GM12874 (cell line): ENCODE results near the gene C1orf35.

Experiments
- CTCF ChIP-seq: IDR thresholded peaks from 2 replicates; pipeline ENCODE4 v1.5.1; 2011; ENCODE audit warnings: low read depth, mild to moderate bottlenecking, control low read depth, low read length, moderate library complexity; ENCODE audit not compliant: insufficient read depth

C1orf35 gene

GRCh38 chr1:228114827-228115226 is 11.7 kb upstream of the C1orf35 start:
- no peak for TF ChIP-seq CTCF

- no peak for TF ChIP-seq CTCF
Observed at GRCh38 chr1:228112617-228113016, 9.5 kb upstream of the C1orf35 start.

GRCh38 chr1:228112167-228112566 is 9.0 kb upstream of the C1orf35 start:
- TF ChIP-seq CTCF = no peak

- TF ChIP-seq CTCF = no peak
Observed at GRCh38 chr1:228110556-228110955, 7.4 kb upstream of the C1orf35 start.

GRCh38 chr1:228109962-228110488 is 6.9 kb upstream of the C1orf35 start:
- TF ChIP-seq CTCF = no peak

GRCh38 chr1:228109073-228109961 is 6.2 kb upstream of the C1orf35 start, which contains the start of gene MRPL55:
MRPL55 (minus strand) TSS chr1:228109299; CDS start chr1:228108260, 1,039 bp downstream.
- TF ChIP-seq CTCF = no peak

- TF ChIP-seq CTCF = no peak
Observed at GRCh38 chr1:228108742-228109072, 5.6 kb upstream of the C1orf35 start.
